Smooth muscle cell of the umbilical artery (primary cell): ENCODE results near the gene SURF6. TPM values are rescaled to one million over a fixed set of nuclear protein-coding genes. Genes with fewer than 3 reads are reported as not detected.

Source experiments
- total RNA-seq: library from RNA; depleted of rRNA; stranded (reverse); fragments of >200 nt; gene quantifications from 2 replicates; pipeline ENCODE4 v1.2.3, GENCODE V29; 2014

The SURF6 gene
- 9.2 and 15.6 TPM in 2 replicates for total RNA-seq

DNA sequence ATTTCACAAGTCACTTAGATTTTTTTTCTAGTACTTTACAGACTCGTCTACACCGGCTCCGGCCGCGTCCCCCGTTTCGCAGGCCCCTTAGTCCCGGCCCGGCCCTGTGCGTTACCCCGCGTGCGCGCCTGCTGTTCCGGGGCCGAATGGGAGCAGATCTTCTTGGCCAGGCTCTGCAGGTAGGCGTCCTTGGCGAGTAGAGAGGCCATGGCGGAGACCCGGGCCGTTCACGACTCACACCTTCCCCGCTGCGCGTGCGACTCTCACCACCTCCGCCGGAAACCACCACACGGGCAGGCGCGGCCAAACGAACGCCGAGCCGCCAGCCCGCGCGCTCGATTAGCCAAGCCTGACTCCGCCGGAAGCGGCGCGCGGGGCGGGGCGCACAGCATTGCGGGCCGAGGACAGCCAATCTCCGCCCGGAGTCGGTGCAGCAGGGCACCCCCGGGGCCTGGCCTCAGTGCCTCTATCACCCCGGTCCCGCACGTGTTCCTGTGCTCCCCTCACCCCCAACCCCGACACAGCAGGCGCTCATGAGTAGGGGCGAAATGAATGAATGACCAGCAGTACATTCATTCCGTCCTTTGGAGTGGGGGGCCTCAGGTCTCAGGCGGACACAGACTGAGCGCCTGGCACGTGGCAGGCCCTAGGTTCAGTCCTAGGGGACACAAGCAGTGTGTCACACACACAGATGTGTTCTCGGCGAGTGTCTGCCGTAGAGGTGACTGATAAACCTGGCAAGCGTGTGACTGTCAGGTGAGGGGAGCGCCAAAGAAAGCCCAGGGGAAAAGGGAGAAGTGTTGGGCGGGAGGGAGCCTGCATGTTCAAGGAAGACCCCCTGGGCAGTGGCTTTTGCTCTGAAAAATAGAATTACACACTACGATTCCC lies at the start of gene SURF6:
Gene SURF6 (minus strand): TSS at position 265 of the 888 bp plus-strand sequence. CDS start 56 bp downstream, at position 209.

DNA sequence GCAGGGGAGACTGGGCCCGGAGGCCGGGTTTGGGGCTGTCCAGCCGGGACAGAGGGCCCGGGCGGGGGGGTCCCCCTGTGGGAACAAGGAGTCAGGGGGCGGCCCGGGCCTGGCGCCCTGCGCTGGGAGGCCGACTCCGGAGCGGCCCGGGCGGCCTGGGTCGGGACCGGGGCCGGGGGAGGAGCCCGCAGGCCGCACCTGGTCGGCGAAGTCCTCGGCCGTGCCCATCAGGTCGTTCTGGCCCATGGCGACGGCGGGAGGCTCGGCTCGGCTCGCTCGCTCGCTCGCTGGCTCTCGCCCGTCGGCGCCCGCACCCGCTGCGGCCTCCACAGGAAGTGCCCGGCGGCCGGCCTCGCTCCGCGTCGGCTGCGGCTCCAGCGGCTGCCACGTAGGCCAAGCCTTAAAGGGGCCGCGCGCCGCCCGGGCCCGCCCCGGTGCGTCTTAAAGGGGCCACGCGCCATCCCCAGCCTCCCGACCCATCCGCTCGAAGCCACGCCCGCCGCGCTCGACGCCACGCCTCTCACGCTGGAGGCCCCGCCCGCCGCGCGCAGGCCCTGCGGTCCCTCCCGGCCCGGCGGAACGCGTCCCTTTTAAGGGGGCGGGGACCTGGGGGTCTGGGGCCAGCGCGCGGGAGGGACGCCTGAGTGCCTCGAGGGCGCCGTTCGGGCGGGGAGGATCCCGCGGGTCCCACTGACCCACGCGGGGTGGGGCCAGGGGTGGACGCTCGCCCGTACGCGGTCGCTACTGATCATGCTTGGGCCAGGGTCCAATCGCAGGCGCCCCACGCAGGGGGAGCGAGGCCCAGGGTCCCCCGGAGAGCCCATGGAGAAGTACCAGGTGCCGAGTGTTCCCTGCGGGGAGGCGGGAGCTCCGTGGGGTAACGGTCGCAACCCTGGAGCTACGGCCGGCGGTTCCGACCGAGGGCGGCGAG lies 40.0 kb upstream of the SURF6 start, which contains the start of the genes STKLD1 and SURF4:
Gene STKLD1 (plus strand): TSS at position 643 of the 931 bp plus-strand sequence. CDS start 108 bp downstream, at position 751.
Gene SURF4 (minus strand): TSS at position 337 of the 931 bp plus-strand sequence. CDS start 91 bp downstream, at position 246.

DNA sequence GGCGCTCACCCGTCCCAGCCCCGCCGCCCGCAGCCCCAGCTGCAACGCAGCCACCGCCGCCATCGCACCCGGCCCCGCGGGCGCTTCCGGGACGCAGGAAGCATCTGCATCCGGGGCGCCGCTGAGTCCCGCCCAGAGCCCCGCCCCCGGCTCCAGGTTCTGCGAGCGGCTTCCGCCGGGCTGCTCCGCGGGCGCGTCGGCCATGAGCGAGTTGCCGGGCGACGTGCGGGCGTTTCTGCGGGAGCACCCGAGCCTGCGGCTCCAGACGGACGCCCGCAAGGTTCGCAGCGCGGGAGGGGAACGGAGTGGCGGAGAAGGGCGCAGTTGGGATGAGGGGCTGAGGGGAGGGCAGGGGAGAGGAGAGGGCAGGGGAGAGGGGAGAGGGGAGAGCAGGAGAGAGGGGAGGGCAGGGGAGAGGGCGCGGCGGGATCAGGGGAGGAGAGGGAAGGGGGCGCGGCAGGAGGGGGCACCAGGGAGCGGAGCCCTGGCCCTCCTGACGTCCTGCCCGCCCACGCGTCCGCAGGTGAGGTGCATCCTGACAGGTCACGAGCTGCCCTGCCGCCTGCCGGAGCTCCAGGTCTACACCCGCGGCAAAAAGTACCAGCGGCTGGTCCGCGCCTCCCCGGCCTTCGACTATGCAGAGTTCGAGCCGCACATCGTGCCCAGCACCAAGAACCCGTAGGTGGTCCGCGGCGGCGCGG lies 20.6 kb upstream of the SURF6 start, which contains the start of the genes SURF1 and SURF2:
Gene SURF1 (minus strand): TSS at position 97 of the 701 bp plus-strand sequence. CDS start 34 bp downstream, at position 63.
Gene SURF2 (plus strand): TSS at position 160 of the 701 bp plus-strand sequence. CDS start 43 bp downstream, at position 203.

DNA sequence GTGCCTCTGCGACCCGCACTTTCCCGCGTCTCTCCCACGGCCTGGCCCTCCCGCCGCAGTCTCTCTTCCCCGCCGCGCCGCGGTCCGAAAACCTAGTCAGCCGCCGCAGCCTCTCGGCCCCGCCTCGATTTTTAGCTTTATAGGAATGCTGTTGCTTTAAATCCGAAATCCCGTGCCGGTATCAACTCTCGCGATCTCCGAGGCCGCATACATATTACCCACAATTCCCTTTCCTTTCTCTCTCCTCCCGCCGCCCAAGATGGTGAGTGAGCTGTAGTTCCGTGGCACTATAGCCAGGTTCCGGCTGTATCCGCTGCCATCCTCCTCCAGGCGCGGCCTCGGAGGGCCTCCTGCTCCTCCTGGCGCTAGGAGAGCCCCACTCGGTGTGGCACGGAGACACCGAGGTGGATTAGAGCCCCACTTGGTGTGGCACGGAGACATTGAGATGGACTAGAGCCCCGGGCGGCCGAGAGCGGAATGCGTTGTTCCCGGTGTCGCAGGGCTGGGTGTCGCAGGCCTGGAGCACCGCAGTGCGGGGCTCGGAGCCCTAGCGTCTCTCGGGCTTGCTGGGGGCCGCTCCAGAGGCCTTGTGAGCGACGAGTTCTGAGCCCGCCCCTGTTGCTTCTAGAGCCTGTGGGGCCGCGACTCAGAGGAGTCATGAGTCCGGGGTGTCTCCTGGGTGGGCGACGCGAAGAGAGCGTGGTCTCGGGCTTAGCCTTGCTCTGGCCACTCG lies 12.2 kb upstream of the SURF6 start, which contains the start of the genes MED22 and RPL7A:
Gene MED22 (minus strand): TSS at position 147 of the 733 bp plus-strand sequence. CDS start 1,469 bp downstream, outside the sequence.
Gene RPL7A (plus strand): TSS at position 234 of the 733 bp plus-strand sequence. CDS start 26 bp downstream, at position 260.

Other genes starting within 250 kb of the SURF6 start
- gene RALGDS, start 214.9 kb downstream of the SURF6 start, total RNA-seq: 24.9 and 40.5 TPM in 2 replicates
- gene GBGT1, start 172.3 kb downstream of the SURF6 start, total RNA-seq: 6.9 and 8.6 TPM in 2 replicates
- gene OBP2B, start 126.9 kb downstream of the SURF6 start, total RNA-seq: not detected in 2 replicates
- gene ABO, start 61.0 kb downstream of the SURF6 start, total RNA-seq: not detected in 2 replicates
- gene MED22, start 11.9 kb upstream of the SURF6 start, total RNA-seq: 15.1 and 24.0 TPM in 2 replicates
- gene RPL7A, start 12.0 kb upstream of the SURF6 start, total RNA-seq: 1,358 and 2,141 TPM in 2 replicates
- gene SURF1, start 20.3 kb upstream of the SURF6 start, total RNA-seq: 14.6 and 24.9 TPM in 2 replicates
- 8.9 and 11.0 TPM in 2 replicates for gene SURF2, start 20.4 kb upstream of the SURF6 start, total RNA-seq
- 608 and 665 TPM in 2 replicates for gene SURF4, start 39.9 kb upstream of the SURF6 start, total RNA-seq
- gene STKLD1, start 40.2 kb upstream of the SURF6 start, total RNA-seq: 0.28 and 0.59 TPM in 2 replicates
- gene REXO4, start 81.8 kb upstream of the SURF6 start, total RNA-seq: 11.3 and 18.9 TPM in 2 replicates
- gene ADAMTS13, start 86.2 kb upstream of the SURF6 start, total RNA-seq: 1.8 and 2.8 TPM in 2 replicates
- 7.6 and 10.4 TPM in 2 replicates for gene CACFD1, start 123.8 kb upstream of the SURF6 start, total RNA-seq
- gene SLC2A6, start 142.9 kb upstream of the SURF6 start, total RNA-seq: 33.1 and 38.3 TPM in 2 replicates
- not detected in 2 replicates for gene MYMK, start 188.8 kb upstream of the SURF6 start, total RNA-seq
- gene ADAMTSL2, start 198.5 kb upstream of the SURF6 start, total RNA-seq: 0.83 and 4.8 TPM in 2 replicates